NCI-H526 treated with DMSO at 0.1 percent for 48 hours (cell line): ENCODE results near the gene RPS8.
A peak's percentile ranks its signal among the peaks of the same experiment; 100 is the strongest.
"Not testable (repeated sequence)": the region's sequence is repeated elsewhere in the genome, so short reads cannot be mapped to it uniquely, and the experiment has no call there.

Source experiments
- DNase-seq: peaks from one replicate; lab custom pipeline; 2025; lab: John Stamatoyannopoulos, UW

RPS8 gene

DNA sequence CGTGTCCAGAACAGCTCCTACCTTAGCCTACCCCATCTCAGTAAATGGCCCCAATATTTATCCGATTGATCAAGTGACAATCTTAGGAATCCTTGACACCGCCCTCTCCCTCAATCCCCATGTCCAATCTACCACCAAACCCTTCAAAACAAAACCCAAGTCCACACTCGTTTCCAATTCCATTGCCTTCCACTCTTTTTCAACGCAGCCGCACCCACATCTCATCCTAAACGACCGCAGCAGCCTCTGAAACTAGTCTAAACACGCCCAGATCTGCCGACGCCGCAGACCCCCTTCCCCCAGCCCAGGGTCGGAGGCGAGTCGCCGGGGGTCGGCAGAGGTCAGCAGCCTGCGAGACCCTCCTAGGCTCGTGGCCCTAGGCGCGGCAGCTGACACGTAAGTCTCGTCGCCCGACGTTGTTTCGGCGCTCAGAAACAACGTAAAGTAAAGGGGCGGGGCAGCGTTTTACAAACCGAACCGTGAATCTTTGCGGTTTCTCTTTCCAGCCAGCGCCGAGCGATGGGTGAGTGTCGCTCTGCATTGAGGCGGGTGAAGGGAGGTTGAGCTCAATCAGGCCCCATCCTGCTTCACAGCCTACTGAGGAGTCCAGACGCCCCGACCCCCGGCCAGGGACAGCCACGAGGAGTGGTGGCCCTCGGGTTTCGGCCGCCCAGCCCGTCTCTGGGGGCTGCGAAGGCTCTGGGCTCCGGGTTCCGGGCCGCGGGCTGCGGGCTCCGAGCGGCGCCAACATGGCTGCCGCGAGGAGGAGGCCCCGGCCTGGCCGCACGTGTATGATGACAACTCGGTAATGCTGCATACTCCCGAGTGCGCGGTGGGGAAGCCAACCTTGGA is at the start of gene RPS8:
TSS of gene RPS8 (plus strand) at position 463 of the 852 bp plus-strand sequence. CDS start at position 520, 57 bp downstream.
- DNase-seq = peak; percentile 94

DNA sequence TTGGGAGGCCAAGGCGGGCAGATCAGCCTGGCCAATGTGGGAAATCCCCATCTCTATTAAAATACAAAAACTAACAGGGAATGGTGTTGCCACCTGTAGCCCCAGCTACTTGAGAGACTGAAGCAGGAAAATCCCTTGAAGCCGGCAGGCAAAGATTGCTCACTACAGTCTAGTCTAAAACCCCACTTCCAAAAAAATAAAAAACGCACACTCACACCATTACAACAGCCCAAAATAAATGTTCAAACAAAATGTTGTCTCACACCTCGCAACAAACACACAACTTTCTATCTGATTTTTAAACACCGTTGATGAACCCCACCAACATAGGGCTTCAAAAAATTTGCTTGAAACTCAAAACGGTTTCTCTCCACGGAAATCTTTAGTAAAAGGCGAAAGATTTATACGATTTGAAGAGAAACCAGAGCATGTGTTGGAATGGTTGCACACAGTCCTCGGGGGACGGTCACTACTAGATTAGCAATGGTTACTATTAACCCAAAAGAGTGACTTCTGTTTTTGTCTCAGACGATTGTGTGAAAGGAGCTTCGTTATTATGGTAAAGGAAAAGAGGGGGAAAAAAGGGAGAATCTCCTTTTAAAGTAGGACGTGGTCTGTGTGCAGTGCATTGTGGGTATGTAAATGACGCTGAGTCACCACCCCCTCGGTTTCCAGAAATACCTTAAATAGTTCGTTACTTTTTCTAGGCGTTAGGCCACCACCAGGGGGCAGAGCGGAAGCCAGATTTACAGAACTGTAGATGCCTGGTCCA is 44.4 kb upstream of the RPS8 start, which contains the start of gene RNU5D-1:
TSS of gene RNU5D-1 (minus strand) at position 430 of the 772 bp plus-strand sequence.
- peak; percentile 100 for DNase-seq

DNA sequence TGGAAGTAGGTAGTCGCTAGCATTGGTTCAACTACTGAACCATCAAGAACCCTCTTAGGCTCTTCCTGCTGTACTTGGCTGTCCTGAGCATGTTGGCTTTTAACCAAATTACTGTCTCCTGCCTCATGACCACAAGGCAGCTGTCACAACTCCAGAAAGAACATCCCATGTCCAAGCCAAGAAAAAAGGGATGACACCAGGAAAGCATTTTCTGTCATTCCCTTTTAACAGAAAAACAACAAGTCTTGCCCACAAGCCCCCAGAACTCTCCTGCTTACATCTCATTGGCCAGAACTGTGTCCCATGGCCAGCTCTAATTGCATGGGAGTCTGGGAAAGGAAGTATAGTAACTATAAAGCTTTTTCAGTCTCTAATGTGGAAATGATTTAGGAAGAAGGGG is 42.0 kb upstream of the RPS8 start:
- DNase-seq = no peak

DNA sequence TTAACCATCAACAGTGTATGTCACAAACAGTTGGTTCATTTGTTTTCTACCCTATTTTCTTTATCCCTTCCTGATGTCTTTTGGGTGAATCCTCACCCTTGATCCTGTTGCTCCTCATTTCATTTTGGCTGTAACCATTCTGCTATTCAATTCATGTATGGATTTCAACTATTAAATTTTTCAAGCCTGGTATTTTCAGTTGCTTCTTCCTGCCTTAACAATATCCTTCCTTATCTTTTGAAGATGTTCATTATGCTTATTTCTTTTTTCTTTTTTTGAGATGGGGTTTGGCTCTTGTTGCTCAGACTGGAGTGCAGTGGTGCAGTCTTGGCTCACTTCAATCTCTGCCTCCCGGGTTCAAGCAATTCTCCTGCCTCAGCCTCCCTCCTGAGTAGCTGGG is 41.6 kb upstream of the RPS8 start:
- no peak for DNase-seq

DNA sequence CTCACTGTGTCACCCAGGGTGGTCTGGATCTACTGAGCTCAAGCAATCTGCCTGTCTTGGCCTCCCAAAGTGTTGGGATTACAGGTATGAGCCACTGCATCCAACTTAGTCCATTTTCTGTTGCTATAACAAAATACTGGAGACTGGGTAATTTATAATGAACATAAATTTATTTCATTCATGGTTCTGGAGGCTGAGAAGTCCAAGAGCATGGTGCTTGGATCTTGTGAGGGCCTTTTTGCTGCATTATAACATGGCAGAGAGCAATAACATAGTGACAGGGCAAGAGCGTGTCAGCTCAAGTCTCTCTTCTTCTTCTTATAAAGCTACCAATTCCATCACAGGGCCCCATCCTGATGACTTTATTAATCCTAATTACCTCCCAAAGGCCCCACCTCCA is 39.3 kb upstream of the RPS8 start:
- no peak for DNase-seq

DNA sequence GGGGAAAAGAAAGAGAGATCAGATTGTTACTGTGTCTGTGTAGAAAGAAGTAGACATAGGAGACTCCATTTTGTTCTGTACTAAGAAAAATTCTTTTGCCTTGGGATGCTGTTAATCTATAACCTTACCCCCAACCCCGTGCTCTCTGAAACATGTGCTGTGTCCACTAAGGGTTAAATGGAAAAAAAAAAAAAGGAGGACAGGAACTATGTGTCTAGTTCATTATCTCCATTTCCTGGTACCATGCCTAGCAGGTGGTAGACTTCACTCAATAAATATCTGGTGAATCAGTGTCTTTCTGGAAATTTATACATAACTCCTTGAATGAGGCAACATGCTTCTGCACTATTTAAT is 36.4 kb upstream of the RPS8 start:
- DNase-seq = not testable (repeated sequence)

DNA sequence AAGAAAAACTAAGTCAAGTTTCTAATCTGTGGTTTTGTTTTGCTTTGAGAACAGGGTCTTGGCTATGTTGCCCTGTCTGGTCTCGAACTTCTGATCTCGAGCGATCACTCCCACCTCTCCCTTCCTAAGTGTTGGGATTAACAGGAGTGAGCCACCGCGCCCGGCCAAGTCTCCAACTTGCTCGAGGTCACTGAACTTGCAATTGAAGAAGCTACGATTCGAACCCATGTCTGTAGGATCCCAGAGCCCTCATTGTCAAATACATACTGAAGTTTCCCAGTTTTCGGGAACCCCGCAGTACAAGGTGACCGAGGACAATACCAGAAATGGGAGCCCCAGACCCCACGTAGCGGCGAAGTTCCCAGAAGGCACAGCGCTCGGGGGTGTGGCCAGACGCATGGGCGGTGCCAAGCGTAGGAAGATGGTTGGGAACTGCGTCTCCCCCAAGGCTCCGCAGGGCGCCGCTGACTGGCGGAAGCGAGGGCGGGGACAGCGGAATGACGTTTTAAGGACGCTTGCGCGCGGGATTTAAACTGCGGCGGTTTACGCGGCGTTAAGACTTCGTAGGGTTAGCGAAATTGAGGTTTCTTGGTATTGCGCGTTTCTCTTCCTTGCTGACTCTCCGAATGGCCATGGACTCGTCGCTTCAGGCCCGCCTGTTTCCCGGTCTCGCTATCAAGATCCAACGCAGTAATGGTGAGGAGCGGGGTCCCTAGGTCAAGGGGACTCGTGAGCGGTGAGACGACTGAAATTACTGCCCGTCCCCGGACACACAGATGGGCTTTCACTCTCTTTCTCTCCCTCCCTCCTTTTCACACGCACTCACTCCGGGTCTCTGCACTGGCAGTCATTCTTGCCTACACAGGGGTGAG is 35.8 kb upstream of the RPS8 start, which contains the start of gene KIF2C:
TSS of gene KIF2C (plus strand) at position 531 of the 872 bp plus-strand sequence. CDS start at position 627, 96 bp downstream.
- peak; percentile 99 for DNase-seq

DNA sequence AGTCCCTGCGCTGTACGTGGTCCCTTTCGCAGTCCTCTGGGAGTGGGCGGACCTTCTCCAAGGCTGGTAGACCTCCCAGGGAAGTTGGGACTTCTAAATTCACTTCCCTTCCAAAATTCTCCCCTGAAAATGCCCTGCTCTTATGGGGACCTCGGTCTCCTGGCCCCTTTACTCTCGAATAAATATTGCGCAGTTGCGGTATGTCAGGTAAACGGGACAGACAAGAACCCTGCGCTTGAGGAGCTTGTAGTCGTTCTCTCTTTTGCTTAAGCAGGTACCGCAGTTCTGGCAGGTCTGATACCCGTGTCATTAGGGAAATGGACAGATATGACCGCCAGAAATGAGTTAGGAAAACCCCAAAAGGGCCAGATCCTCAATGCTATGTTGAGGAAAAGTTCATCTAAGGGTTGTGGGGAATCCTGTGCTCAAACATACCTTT is 35.1 kb upstream of the RPS8 start:
- no peak for DNase-seq

DNA sequence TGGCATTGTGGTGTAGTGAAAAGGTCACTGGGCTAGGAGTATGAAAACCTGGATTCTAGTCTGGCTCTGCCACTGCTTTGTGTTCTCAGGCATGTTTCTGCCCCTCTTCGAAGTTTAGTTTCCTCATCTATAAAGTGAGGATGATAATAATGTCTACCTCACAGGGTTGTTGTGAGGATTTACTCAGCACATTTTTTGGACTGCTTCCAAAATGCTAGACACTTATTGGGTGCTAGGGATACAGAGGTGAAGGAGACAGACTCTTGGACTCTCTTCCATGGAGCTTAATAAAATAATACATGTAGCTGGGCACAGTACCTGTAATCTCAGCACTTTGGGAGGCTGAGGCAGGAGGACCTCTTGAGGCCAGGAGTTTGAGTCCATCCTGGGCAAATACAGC is 32.1 kb upstream of the RPS8 start:
- no peak for DNase-seq

DNA sequence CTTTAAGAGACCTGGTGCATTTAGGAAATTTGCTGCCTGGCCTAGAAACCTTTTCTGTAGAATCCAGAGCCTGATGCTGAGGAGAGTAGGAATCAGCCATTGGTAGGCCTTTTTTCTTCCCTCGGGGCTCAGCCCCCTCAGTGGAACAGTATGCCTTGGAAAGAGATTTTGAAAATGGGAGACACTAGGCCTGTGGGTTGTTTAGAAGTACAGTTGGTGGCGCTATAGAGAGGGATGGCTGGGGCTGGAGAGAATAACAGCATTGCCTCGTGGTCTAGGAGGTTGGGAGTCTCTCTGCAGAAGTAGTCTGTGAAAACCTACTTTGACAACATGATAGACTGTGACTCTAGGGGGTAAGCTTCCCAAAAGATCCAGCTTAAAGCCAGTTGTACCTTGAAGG is 27.5 kb upstream of the RPS8 start:
- no peak for DNase-seq

DNA sequence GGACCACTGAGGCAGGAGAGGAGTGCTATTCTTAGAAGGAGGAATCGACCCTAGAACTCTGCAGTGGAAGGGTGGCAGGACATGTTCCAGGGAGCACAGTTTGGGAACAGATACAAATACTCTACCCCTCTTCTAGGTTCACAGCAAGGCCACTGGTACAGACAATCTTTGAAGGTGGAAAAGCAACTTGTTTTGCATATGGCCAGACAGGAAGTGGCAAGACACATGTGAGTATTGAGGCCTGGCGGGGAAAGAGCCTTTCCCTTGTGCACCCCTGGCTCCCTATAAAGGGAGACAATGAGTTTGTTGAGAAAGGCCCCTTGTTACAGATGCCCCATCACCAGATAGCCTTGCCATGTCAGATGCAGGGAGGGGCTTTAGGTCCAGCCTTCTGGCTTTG is 17.9 kb upstream of the RPS8 start:
- DNase-seq = no peak

DNA sequence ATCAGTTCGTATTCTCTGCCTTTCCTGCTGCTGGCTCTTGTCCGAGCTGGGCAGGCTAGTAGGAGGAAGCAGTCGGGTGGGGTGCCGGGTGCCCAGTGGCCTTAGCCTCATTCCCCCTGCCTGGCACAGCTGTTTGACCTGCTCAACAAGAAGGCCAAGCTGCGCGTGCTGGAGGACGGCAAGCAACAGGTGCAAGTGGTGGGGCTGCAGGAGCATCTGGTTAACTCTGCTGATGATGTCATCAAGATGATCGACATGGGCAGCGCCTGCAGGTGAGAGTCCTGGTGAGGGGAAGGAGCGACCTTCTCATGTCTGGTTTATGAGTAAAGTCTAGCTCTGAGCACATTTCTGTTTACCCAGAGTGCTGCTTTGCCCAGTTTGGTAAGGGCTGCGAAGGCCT is 16.3 kb upstream of the RPS8 start:
- DNase-seq = no peak

DNA sequence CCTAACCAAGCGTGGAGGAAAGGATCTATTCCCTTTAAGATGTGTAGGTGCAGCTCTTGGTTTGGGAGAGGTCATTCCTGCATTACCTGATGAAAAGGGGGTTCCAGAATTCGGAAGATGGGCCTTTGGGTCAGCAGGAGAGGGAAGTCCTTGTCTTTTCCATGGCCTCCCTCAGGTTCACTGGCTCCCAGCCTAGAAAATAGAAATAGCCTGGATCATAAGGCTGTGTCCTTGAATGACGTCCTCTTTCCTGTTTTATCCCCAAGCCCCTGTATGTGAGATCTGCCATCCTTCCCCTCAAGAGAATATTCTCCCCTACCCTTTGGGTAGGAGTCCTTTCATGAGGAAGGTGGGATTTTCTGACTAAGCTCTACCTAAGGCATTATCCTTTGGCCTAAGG is 14.5 kb upstream of the RPS8 start:
- no peak for DNase-seq

DNA sequence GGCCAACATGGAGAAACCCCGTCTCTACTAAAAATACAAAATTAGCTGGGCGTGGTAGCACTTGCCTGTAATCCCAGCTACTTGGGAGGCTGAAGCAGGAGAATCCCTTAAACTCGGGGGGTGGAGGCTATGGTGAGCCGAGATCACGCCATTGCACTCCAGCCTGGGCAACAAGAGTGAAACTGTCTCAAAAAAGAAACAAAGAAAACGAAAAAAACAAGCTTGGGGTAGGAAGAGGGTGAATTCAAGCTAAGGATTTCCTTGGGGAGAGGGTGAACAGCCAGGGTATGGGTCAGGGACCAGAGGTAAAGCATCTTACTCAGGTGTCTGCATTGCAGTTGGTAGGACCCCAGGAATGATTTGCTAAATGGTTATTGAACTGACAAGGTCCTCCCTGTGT is 8.9 kb upstream of the RPS8 start:
- not testable (repeated sequence) for DNase-seq

DNA sequence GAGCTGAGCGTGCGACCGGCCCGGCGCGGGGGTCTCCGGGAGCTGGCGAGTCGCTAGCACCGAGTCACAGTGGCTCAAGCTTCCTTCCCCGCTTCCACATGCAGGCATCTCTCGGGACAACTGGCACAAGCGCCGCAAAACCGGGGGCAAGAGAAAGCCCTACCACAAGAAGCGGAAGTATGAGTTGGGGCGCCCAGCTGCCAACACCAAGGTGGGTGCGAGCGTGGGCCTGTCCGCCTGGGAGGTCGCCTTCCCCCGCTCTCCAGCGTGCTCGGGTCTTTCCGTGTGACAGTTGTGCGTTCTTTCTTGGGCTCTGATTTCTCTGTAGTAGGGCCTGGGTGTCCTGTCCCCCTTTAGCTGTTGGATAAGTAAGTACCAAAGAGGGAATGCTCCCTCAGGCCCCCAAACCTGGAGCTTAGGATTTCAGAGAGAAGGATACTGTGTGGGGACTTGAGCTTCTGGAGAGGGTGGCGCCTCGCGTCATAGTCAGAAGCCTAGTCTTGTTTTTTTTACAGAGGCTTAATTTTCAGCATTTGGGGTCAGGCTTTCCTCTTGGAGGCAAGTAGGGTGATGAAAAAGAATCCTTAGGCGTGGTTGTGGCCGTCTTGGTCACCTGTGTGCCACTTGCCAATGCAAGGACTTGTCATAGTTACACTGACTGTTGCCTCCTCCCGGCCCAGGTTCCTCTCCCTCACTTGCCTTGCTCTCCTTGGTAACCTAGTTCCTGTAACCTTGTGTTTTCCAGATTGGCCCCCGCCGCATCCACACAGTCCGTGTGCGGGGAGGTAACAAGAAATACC is 790 bp downstream of the RPS8 start:
- no peak for DNase-seq

DNA sequence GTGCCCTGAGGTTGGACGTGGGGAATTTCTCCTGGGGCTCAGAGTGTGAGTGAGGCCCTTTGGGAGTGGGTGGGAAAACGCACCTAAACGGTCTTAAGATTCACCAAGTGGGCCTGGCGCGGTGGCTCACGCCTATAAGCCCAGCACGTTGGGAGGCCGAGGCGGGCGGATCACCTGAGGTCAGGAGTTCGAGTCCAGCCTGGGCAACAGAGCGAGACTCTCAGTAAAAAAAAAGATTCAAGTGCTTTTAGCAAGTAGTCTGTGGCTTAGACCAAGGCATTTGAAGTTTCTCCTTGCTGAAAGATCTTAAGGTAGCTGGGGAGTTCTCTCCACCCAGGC is 1.4 kb downstream of the RPS8 start:
- no peak for DNase-seq

DNA sequence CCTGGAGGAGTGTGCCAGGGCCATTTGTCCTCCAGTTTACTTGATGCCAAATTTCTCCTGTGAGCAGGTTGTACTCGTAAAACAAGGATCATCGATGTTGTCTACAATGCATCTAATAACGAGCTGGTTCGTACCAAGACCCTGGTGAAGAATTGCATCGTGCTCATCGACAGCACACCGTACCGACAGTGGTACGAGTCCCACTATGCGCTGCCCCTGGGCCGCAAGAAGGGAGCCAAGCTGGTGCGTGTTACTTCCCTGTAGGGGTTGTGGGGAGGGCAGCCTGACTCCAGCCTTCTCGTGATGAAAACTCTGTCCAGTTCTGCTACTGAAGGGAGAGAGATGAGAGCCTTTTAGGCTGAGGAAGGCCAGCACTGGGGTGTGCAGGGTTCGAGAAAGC is 2.2 kb downstream of the RPS8 start:
- no peak for DNase-seq

DNA sequence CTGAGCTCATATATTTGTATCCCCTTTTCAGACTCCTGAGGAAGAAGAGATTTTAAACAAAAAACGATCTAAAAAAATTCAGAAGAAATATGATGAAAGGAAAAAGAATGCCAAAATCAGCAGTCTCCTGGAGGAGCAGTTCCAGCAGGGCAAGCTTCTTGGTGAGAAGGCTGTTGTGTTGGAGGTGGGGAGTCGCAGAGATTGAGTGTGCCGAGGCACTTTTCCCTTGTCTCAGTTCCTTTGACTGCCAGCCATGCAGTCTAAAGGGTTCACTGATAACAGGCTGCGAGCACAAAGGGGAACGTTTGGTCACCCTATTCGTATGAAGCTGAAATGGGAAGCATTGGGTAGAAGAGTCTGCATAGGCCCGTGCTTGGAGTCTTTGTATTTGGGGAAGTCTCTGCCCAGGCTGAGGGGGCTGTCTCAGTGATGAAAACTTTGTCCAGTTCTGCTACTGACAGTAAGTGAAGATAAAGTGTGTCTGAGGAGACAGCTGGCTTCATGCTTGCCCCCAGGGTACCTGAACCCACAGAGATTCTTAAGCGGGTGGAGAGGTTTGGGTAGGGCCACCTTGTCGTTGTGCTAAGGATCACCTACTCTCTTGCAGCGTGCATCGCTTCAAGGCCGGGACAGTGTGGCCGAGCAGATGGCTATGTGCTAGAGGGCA is 2.8 kb downstream of the RPS8 start:
- DNase-seq = no peak

DNA sequence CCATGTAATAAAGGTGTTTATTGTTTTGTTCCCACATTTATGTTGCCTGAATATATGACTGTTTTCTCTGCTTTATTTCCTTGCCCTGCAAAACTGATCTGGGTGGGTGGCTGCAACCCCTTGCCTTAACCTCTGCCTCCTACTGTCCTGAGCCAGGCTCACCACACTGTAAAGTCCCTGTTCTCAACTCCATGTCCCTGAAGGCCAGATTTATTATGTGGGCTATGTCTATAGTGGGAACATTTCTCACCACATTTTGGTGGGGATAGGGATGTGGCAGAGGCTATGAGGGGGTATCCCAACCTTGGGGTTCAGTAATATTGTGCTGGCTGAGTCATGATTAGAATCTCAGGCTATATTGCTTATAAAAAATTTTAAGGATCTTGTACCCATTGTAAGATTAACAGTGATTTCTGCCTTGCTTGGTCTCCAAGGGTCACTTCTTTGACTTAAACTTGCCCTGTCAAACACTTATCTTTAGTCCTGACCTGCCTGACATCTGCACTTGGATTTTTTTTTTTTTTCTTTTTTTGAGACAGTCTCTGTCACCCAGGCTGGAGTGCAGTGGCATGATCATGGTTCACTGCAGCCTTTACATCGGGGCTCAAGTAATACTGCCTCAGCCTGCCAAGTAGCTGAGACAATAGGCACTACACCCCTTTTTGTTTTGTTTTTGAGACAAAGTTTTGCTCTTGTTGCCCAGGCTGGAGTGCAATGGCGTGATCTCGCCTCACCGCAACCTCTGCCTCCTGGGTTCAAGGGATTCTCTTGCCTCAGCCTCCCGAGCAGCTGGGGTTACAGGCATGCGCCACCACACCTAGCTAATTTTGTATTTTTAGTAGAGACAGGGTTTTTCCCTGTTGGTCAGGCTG is 3.6 kb downstream of the RPS8 start:
- DNase-seq = no peak

DNA sequence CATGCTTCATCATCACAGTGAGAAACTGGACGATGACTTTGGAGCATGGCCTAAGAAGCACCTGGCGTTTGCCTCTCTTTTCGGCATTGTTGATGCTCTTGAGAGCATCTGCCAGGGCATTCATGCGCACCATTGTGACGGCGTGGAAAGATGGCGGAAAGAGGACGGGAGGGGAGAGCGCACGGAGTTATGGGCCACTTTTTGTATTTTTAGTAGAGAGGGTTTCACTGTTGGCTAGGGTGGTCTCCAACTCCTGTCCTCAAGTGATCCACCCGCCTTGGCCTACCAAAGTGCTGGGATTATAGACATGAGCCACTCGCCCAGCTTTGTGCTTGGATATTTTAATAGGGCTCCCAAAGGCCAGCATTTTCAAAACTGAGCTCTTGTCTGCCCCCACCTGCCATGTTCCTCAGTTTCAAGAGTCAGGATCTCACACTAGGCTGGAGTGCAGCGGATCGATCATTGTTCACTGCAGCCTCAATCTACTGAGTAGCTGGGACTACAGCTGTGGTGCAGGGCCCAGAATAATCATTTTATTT is 5.3 kb downstream of the RPS8 start:
- no peak for DNase-seq
